ENCODE measurements around the gene MZT2A. TPM values are rescaled to one million over a fixed set of nuclear protein-coding genes. Genes with fewer than 3 reads are reported as not detected.

Gene MZT2A
- 63.7 and 126 TPM in 2 replicates for total RNA-seq

GRCh38 chr2:131492015-131492417 lies at the start of gene MZT2A:
TSS of gene MZT2A (minus strand) at chr2:131492397. CDS start at chr2:131492376, 21 bp downstream.

GRCh38 chr2:131527131-131528001 lies 35.2 kb upstream of the MZT2A start, which contains the start of gene CCDC74A:
TSS of gene CCDC74A (plus strand) at chr2:131527888. CDS start at chr2:131527971, 83 bp downstream.

GRCh38 chr2:131475831-131476230 lies 16.4 kb downstream of the MZT2A start, which contains the start of gene TUBA3D:
TSS of gene TUBA3D (plus strand) at chr2:131476119. CDS start at chr2:131476200, 81 bp downstream.

Other genes starting within 250 kb of the MZT2A start
- under 0.01 and 0.11 TPM in 2 replicates for gene RAB6D, start 128.2 kb downstream of the MZT2A start, total RNA-seq
- gene TUBA3D, start 16.3 kb downstream of the MZT2A start, total RNA-seq: not detected in 2 replicates
- gene CCDC74A, start 35.5 kb upstream of the MZT2A start, total RNA-seq: 1.0 and 10.6 TPM in 2 replicates

Data from dermis lymphatic vessel endothelial cell (primary cell).